K562 (cell line): ENCODE measurements around the gene JPH3. TPM values are rescaled to one million over a fixed set of nuclear protein-coding genes. Genes with fewer than 3 reads are reported as not detected.

Source experiments
- CBX8 ChIP-seq: fragments of 200-600 bp; sonication (generic); IDR thresholded peaks from 2 replicates; pipeline ENCODE4 v1.6.1; 2012; ENCODE audit warnings: borderline replicate concordance, mixed run types, low read depth, mild to moderate bottlenecking, moderate library complexity, mixed read lengths, low read length, control low read depth, inconsistent platforms; ENCODE audit not compliant: poor library complexity, severe bottlenecking; ENCODE audit errors: extremely low read depth
- HNRNPL ChIP-seq: fragments of 200-400 bp; formaldehyde crosslinking; IDR thresholded peaks from 2 replicates; pipeline ENCODE4 v1.6.1; 2017; ENCODE audit warnings: low read depth, mild to moderate bottlenecking, low read length
- NONO ChIP-seq, 2 experiments: fragments of 200-400 bp in 1 of 2; fragments of 450-650 bp in 1 of 2; formaldehyde crosslinking in 1 of 2; IDR thresholded peaks; 2 replicates each; pipeline ENCODE4 v1.6.1; 2017; ENCODE audit warnings: low read depth in 2 of 2, mild to moderate bottlenecking in 2 of 2, moderate library complexity in 2 of 2, low read length in 1 of 2
- PHF20 ChIP-seq: fragments of 450-650 bp; IDR thresholded peaks from 2 replicates; pipeline ENCODE4 v1.6.1; 2018; ENCODE audit not compliant: partially characterized antibody
- POLR3A ChIP-seq: IDR thresholded peaks from 2 replicates; pipeline ENCODE4 v1.6.1; 2011; ENCODE audit warnings: borderline replicate concordance, mild to moderate bottlenecking, moderate library complexity; ENCODE audit not compliant: insufficient read length, insufficient read depth; ENCODE audit errors: extremely low read depth
- PRPF4 ChIP-seq: fragments of 200-400 bp; formaldehyde crosslinking; IDR thresholded peaks from one replicate; pipeline ENCODE4 v1.6.1; 2017; ENCODE audit warnings: low read length, low read depth, mild to moderate bottlenecking; ENCODE audit not compliant: insufficient read depth, poor library complexity, severe bottlenecking
- ZBTB1 ChIP-seq: sonication (generic); formaldehyde crosslinking; IDR thresholded peaks from 2 replicates; pipeline ENCODE4 v1.8.1; 2023; ENCODE audit warnings: missing genetic modification reagents, low read depth, mild to moderate bottlenecking, borderline replicate concordance
- ZNF143 ChIP-seq: sonication (generic); formaldehyde crosslinking; IDR thresholded peaks from 2 replicates; pipeline ENCODE4 v1.9.0; 2022; ENCODE audit warnings: mild to moderate bottlenecking, missing genetic modification reagents
- ZNF3 ChIP-seq: fragments of 250-450 bp; sonication (Bioruptor Pico); IDR thresholded peaks from 2 replicates; pipeline ENCODE4 v1.5.0; 2021; ENCODE audit warnings: mild to moderate bottlenecking, moderate library complexity
- ZNF785 ChIP-seq: fragments of 250-450 bp; sonication (Bioruptor Pico); IDR thresholded peaks from 2 replicates; pipeline ENCODE4 v1.4.0; 2020; ENCODE audit warnings: mild to moderate bottlenecking
- polyA plus RNA-seq, 8 experiments: library from polyadenylated mRNA; depleted of rRNA in 4 of 8; stranded (reverse) in 5 of 8; unstranded in 3 of 8; fragments of >200 nt; fragmentation: Nextera tagmentation in 2 of 8; fragmentation: Illumina TruSeq in 1 of 8; extraction: Ambion mirVana in 2 of 8; extraction: Trizol in 1 of 8; gene quantifications; 2 replicates each; pipeline versions ENCODE4 v1.2.1 to v1.2.3, GENCODE V29; 2011 to 2014; ENCODE audit warnings: inconsistent platforms in 1 of 8, missing spikeins in 1 of 8
- total RNA-seq, 7 experiments: library from RNA; depleted of rRNA in 6 of 7; stranded (reverse); fragments of >200 nt in 6 of 7; fragmentation: Illumina TruSeq in 2 of 7; extraction: Trizol in 2 of 7; gene quantifications; 2 replicates each; pipeline versions ENCODE4 v1.2.1 to v1.2.3, GENCODE V29; 2011 to 2021; ENCODE audit warnings: low replicate concordance in 1 of 7
- TF ChIP-seq, protein P1 (sequence below): fragments of 150-350 bp; IDR thresholded peaks from 2 replicates; pipeline ENCODE4 v1.6.1; 2014; ENCODE audit warnings: low read depth, mild to moderate bottlenecking, low read length, borderline replicate concordance
- TF ChIP-seq, protein P2 (sequence below), 2 experiments: fragments of 450-650 bp; IDR thresholded peaks; 2 replicates each; pipeline ENCODE4 v1.6.1; 2018; ENCODE audit warnings: mild to moderate bottlenecking in 2 of 2, low read depth in 1 of 2; ENCODE audit not compliant: partially characterized antibody in 2 of 2
- TF ChIP-seq, protein P3 (sequence below): fragments of 450-650 bp; IDR thresholded peaks from one replicate; pipeline ENCODE4 v1.6.1; 2018; ENCODE audit warnings: mild to moderate bottlenecking, moderate library complexity; ENCODE audit not compliant: partially characterized antibody
- TF ChIP-seq, protein P4 (sequence below): sonication (generic); formaldehyde crosslinking; IDR thresholded peaks from 2 replicates; pipeline ENCODE4 v1.8.0; 2022; ENCODE audit warnings: mild to moderate bottlenecking, missing genetic modification reagents

The JPH3 gene
- total and polyA plus RNA-seq, 9 of the 15 experiments (the other 6 are each of a cell fraction or from before 2014, with no cell fraction given), result 0.01 TPM; not detected in 8

DNA sequence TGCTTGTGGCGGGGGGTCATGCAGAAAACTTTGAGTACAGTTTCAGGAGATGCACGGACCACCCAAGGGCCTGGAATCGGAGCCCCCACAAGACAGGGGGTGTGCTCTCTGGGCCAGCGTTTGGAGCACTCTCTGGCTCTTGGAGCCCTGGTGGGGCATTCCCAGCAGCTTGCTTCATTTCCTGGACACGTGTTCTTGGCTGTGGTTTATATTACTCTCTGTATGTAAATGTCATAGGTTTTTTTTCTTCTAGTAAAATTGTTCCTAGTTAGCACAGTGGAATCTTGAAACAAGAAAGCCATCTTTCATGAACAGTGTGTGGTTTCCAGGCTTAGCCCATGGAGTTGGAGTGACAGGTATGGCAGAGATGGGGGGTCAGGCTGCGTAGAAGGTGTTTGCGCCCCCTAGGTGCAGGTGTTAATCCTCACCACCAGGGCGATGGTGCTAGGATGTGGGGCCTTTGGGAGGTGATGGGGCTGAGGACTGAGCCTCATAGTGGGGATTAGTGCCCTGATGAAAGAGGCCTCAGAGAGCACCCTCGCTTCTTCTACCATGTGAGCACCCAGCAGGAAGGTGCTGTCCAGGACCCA is 79.8 kb downstream of the JPH3 start (continued):
- TF ChIP-seq, protein P1, sequence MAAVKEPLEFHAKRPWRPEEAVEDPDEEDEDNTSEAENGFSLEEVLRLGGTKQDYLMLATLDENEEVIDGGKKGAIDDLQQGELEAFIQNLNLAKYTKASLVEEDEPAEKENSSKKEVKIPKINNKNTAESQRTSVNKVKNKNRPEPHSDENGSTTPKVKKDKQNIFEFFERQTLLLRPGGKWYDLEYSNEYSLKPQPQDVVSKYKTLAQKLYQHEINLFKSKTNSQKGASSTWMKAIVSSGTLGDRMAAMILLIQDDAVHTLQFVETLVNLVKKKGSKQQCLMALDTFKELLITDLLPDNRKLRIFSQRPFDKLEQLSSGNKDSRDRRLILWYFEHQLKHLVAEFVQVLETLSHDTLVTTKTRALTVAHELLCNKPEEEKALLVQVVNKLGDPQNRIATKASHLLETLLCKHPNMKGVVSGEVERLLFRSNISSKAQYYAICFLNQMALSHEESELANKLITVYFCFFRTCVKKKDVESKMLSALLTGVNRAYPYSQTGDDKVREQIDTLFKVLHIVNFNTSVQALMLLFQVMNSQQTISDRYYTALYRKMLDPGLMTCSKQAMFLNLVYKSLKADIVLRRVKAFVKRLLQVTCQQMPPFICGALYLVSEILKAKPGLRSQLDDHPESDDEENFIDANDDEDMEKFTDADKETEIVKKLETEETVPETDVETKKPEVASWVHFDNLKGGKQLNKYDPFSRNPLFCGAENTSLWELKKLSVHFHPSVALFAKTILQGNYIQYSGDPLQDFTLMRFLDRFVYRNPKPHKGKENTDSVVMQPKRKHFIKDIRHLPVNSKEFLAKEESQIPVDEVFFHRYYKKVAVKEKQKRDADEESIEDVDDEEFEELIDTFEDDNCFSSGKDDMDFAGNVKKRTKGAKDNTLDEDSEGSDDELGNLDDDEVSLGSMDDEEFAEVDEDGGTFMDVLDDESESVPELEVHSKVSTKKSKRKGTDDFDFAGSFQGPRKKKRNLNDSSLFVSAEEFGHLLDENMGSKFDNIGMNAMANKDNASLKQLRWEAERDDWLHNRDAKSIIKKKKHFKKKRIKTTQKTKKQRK, result no peak
- TF ChIP-seq ZNF143 (CRISPR knock-in tag) (no peak), HNRNPL (no peak), POLR3A (no peak), CBX8 (no peak), PRPF4 (no peak), ZNF785 (no peak), NONO (IDR thresholded peaks at IDR 0.05; ENCODE audit: low read depth in 2 of 2, low read length in 1 of 2) (no peak), PHF20 (no peak), ZNF3 (no peak), ZBTB1 (CRISPR knock-in tag) (no peak)
- TF ChIP-seq, protein P2, sequence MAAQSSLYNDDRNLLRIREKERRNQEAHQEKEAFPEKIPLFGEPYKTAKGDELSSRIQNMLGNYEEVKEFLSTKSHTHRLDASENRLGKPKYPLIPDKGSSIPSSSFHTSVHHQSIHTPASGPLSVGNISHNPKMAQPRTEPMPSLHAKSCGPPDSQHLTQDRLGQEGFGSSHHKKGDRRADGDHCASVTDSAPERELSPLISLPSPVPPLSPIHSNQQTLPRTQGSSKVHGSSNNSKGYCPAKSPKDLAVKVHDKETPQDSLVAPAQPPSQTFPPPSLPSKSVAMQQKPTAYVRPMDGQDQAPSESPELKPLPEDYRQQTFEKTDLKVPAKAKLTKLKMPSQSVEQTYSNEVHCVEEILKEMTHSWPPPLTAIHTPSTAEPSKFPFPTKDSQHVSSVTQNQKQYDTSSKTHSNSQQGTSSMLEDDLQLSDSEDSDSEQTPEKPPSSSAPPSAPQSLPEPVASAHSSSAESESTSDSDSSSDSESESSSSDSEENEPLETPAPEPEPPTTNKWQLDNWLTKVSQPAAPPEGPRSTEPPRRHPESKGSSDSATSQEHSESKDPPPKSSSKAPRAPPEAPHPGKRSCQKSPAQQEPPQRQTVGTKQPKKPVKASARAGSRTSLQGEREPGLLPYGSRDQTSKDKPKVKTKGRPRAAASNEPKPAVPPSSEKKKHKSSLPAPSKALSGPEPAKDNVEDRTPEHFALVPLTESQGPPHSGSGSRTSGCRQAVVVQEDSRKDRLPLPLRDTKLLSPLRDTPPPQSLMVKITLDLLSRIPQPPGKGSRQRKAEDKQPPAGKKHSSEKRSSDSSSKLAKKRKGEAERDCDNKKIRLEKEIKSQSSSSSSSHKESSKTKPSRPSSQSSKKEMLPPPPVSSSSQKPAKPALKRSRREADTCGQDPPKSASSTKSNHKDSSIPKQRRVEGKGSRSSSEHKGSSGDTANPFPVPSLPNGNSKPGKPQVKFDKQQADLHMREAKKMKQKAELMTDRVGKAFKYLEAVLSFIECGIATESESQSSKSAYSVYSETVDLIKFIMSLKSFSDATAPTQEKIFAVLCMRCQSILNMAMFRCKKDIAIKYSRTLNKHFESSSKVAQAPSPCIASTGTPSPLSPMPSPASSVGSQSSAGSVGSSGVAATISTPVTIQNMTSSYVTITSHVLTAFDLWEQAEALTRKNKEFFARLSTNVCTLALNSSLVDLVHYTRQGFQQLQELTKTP (IDR thresholded peaks at IDR 0.05; ENCODE audit: low read depth in 1 of 2, partially characterized antibody in 2 of 2), result no peak
- TF ChIP-seq, protein P3, sequence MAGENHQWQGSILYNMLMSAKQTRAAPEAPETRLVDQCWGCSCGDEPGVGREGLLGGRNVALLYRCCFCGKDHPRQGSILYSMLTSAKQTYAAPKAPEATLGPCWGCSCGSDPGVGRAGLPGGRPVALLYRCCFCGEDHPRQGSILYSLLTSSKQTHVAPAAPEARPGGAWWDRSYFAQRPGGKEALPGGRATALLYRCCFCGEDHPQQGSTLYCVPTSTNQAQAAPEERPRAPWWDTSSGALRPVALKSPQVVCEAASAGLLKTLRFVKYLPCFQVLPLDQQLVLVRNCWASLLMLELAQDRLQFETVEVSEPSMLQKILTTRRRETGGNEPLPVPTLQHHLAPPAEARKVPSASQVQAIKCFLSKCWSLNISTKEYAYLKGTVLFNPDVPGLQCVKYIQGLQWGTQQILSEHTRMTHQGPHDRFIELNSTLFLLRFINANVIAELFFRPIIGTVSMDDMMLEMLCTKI, result no peak
- TF ChIP-seq, protein P4, sequence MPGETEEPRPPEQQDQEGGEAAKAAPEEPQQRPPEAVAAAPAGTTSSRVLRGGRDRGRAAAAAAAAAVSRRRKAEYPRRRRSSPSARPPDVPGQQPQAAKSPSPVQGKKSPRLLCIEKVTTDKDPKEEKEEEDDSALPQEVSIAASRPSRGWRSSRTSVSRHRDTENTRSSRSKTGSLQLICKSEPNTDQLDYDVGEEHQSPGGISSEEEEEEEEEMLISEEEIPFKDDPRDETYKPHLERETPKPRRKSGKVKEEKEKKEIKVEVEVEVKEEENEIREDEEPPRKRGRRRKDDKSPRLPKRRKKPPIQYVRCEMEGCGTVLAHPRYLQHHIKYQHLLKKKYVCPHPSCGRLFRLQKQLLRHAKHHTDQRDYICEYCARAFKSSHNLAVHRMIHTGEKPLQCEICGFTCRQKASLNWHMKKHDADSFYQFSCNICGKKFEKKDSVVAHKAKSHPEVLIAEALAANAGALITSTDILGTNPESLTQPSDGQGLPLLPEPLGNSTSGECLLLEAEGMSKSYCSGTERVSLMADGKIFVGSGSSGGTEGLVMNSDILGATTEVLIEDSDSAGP (CRISPR knock-in tag), result no peak
